Prostate gland (tissue), 2 donors: Measurements from ENCODE around the gene ADAM10. TPM values are rescaled to one million over a fixed set of nuclear protein-coding genes. Genes with fewer than 3 reads are reported as not detected.

Source experiments
- DNase-seq: peaks from one replicate; pipeline ENCODE4 v3.0.0-alpha.2; 2019; ENCODE audit warnings: low spot score
- H3K27ac ChIP-seq, 2 donors: fragments of 200-600 bp; sonication (generic); 2 replicates each; pipeline ENCODE4 v1.5.1; 2017 to 2019
- H3K27me3 ChIP-seq: fragments of 200-600 bp; sonication (generic); replicated peaks from 2 replicates; pipeline ENCODE4 v1.5.1; 2019; ENCODE audit not compliant: insufficient read depth
- H3K36me3 ChIP-seq, 2 donors: fragments of 200-600 bp; sonication (generic); 1 replicate in 1 of 2; 2 replicates in 1 of 2; pipeline versions ENCODE4 v1.5.1 to v1.8.1; 2017 to 2019
- H3K4me1 ChIP-seq: fragments of 200-600 bp; sonication (generic); replicated peaks from 2 replicates; pipeline ENCODE4 v1.5.1; 2019
- H3K4me3 ChIP-seq, 2 donors: fragments of 200-600 bp; sonication (generic); 2 replicates each; pipeline ENCODE4 v1.5.1; 2017 to 2019
- H3K9me3 ChIP-seq: fragments of 200-600 bp; sonication (generic); 2 replicates; pipeline ENCODE4 v1.5.1; 2017
- POLR2A ChIP-seq: fragments of 450-650 bp; IDR thresholded peaks from one replicate; pipeline ENCODE4 v1.6.1; 2016; ENCODE audit warnings: antibody characterized with exemption, mild to moderate bottlenecking
- POLR2AphosphoS5 ChIP-seq: sonication (generic); formaldehyde crosslinking; IDR thresholded peaks from one replicate; pipeline ENCODE4 v1.6.1; 2017; ENCODE audit warnings: antibody characterized with exemption
- WGBS: methylation state at CpG from one replicate; pipeline ENCODE4 v1.1.5; 2018; 5-methylcytosine and 5-hydroxymethylcytosine counted together
- intact Hi-C: fragments of 100-400 bp; cut with DNase I; formaldehyde crosslinking; loops from one replicate; pipeline ENCODE4 v1.14.2; 2022
- total RNA-seq, 2 donors: library from RNA; depleted of rRNA; stranded (reverse); fragments of >200 nt; gene quantifications; one replicate each; pipeline ENCODE4 v1.1.0, GENCODE V29; 2016
- TF ChIP-seq, protein P1 (sequence below), 4 experiments: fragments of 200-600 bp in 2 of 4; fragments of 450-650 bp in 2 of 4; sonication (generic) in 2 of 4; IDR thresholded peaks; 1 replicate in 3 of 4; 2 replicates in 1 of 4; pipeline ENCODE4 v1.5.1; 2016 to 2019; ENCODE audit warnings: antibody characterized with exemption in 4 of 4, mild to moderate bottlenecking in 2 of 4, moderate library complexity in 2 of 4

ADAM10 gene
- total RNA-seq, 2 donors from 2014 or later = 74.4 to 95.0 TPM

DNA sequence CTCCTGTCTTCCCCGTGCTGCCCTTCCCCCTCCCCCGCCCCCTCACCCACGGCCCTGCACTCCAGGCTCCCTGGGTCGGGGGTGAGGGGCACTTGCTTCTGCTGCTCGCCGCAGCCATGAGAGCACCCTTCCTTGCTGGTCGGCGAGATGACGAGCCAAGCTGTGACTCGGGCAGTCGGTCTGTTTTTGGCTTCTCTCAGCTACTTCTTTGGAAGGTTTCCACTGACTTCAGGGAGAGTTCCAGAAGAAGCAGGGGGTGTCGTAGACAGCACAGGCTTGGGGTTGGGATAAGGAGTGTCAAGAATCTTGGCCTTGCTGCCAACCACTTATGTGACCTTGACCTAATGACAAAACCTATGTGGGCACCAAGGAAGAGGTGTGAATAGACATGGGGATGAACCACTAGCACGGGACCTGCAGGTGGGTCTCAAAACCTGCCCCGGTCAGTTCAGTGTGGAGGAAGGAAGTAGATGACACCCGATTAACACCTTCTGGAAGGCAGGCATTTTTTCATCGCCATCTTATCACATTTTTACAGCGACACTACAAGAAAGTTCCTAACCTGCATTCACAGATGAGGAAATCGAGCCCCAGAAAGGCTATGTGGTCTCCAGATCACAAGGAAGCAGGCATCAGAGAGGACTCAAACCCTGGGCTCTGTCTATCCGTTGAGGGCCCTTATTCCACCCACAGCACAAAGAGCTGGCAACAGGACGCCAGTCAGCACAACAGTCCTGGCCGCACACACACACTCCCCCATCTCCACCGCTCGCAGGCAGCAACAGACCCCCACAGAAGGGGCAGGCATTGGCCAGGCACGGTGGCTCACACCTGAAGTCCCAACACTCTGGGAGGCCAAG is 196.8 kb downstream of the ADAM10 start:
- Histone ChIP-seq H3K9me3 (no peaks in the 10 kb centered on the region), H3K36me3 (no peaks in the 10 kb centered on the region), H3K4me1 (peaks cover 3% of the 10 kb centered on the region), H3K27ac (no peak overlapping the region), H3K4me3 (no peak overlapping the region), H3K27me3 (no peaks in the 10 kb centered on the region)
- 74% methylated on average over 24 of the region's 24 CpGs for WGBS
- intact Hi-C loops = no loop called here
- TF ChIP-seq, protein P1, sequence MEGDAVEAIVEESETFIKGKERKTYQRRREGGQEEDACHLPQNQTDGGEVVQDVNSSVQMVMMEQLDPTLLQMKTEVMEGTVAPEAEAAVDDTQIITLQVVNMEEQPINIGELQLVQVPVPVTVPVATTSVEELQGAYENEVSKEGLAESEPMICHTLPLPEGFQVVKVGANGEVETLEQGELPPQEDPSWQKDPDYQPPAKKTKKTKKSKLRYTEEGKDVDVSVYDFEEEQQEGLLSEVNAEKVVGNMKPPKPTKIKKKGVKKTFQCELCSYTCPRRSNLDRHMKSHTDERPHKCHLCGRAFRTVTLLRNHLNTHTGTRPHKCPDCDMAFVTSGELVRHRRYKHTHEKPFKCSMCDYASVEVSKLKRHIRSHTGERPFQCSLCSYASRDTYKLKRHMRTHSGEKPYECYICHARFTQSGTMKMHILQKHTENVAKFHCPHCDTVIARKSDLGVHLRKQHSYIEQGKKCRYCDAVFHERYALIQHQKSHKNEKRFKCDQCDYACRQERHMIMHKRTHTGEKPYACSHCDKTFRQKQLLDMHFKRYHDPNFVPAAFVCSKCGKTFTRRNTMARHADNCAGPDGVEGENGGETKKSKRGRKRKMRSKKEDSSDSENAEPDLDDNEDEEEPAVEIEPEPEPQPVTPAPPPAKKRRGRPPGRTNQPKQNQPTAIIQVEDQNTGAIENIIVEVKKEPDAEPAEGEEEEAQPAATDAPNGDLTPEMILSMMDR (IDR thresholded peaks at IDR 0.05) = no peak
- TF ChIP-seq POLR2AphosphoS5 (no peak), POLR2A (no peak)
- DNase-seq = no peak

DNA sequence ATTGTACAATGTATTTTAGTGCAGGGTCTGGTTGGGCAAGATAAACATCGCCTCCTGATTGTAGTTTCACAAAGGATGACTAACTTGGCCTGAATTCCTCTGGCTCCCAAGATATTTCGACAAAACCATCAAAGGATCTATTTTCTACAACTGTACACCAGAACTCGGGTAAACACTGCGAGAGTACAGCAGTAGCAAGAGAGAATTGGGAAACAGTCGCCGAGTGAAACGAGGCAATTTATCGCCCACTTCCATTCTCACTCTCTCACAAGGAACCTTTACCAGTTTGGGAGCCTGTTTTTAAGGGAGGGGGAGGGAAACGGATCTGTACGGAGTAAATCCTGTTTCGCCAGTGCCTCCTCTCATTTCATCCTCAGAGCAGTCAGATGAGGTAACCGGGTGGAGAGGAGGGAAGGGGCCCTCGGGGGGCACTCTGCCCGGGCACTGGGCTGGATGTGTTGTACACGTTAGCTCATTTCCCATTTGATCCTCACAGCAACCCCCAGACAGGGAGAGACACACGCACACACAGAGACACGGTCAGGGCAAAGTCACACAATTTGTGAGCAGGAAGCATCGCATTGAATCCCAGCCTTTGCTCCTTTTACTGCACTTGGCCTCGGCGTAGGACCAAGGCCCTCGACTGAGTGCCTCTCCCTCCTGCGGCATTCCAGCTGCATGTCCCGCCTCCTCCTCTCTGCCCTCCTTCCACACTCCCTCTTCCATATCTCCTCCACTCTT is 197.6 kb downstream of the ADAM10 start:
- WGBS = 34% methylated on average over 21 of the region's 23 CpGs
- no peaks in the 10 kb centered on the region for H3K27me3 ChIP-seq
- TF ChIP-seq, protein P1 (IDR thresholded peaks at IDR 0.05) = no peak
- peak; percentile 11 for TF ChIP-seq POLR2AphosphoS5
- H3K36me3 ChIP-seq = no peaks in the 10 kb centered on the region
- peaks cover 3% of the 10 kb centered on the region for H3K4me1 ChIP-seq
- intact Hi-C loops = no loop called here
- H3K4me3 ChIP-seq = no peak overlapping the region
- H3K27ac ChIP-seq = peak overlapping the region in 1 of 2 donors; percentile 17
- peak; percentile 17 for DNase-seq
- H3K9me3 ChIP-seq = no peaks in the 10 kb centered on the region

DNA sequence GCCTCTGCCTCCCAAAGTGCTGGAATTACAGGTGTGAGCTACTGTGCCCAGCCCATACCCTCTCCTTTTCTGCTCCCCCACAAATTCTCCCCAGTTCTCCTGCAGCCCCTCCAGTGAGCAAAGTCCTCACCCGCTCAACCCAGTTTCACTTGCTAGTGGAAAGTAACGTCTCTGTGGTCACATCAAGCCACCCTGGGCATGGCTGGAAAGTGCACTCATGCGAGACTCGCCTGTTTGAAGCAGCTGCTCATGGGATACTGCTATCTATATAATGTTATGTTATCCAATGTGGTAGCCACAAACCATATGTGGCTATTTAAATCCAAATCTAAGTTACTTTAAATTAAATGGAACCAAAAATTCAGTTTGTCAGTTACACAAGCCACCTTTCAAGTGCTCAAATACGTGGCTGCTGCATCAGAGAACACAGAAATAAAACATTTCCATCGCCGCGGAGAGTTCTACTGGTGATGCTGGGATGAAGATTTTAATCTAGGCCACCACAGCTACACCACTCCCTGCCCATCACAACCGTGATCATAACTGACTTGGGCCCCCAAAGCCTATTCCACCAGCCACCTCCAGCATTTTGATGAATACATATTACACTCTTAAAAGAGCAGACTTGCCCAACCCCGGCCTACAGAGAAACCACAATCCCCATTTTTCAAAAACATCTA is 198.3 kb downstream of the ADAM10 start:
- no peaks in the 10 kb centered on the region for H3K27me3 ChIP-seq
- intact Hi-C loops = no loop called here
- DNase-seq = no peak
- H3K27ac ChIP-seq = peak overlapping the region in 1 of 2 donors; percentile 17
- H3K4me1 ChIP-seq = peaks cover 3% of the 10 kb centered on the region
- no peaks in the 10 kb centered on the region for H3K36me3 ChIP-seq
- WGBS = 86% methylated on average over 10 of the region's 10 CpGs
- TF ChIP-seq, protein P1 (IDR thresholded peaks at IDR 0.05) = no peak
- TF ChIP-seq POLR2A = no peak
- no peak for TF ChIP-seq POLR2AphosphoS5
- H3K9me3 ChIP-seq = no peaks in the 10 kb centered on the region
- no peak overlapping the region for H3K4me3 ChIP-seq

DNA sequence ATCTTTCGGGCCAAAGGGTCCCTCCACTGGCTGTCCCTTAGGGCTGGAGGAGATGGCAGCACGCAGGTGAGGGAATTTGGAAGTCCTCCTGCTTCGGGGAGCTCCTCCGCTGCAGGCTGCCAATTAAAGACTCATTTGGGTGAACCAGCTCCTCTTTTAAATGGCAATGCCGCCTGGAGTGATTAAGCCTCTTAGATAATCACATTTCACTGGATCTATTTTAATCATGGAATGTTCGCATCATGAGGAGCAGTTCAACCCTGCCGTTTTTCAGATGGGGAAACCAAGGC is 199.8 kb downstream of the ADAM10 start:
- no peaks in the 10 kb centered on the region for H3K9me3 ChIP-seq
- no peaks in the 10 kb centered on the region for H3K27me3 ChIP-seq
- TF ChIP-seq POLR2A (no peak), POLR2AphosphoS5 (no peak)
- TF ChIP-seq, protein P1 (IDR thresholded peaks at IDR 0.05) = no peak
- peaks cover 3% of the 10 kb centered on the region for H3K4me1 ChIP-seq
- 88% methylated on average over 7 of the region's 7 CpGs for WGBS
- DNase-seq = no peak
- no peak overlapping the region for H3K4me3 ChIP-seq
- no peak overlapping the region for H3K27ac ChIP-seq
- H3K36me3 ChIP-seq = no peaks in the 10 kb centered on the region
- intact Hi-C loops = loop anchor here (2.0 kb wide), 1 partner anchor 217 kb away; no protein-coding TSS in a partner anchor
